Nephron (organoid): Measurements from ENCODE around the gene IGF1R.

Source experiments
- H3K27ac Mint-ChIP-seq, 3 experiments: 2 replicates each; pipeline ENCODE4 v1.8.0; 2020; ENCODE audit warnings: mixed read lengths in 3 of 3, mild to moderate bottlenecking in 2 of 3, moderate library complexity in 1 of 3
- H3K27me3 Mint-ChIP-seq: 2 replicates; pipeline ENCODE4 v1.8.0; 2021; ENCODE audit warnings: low read depth, mild to moderate bottlenecking, moderate library complexity, mixed read lengths
- H3K36me3 Mint-ChIP-seq: 2 replicates; pipeline ENCODE4 v1.8.0; 2020; ENCODE audit warnings: low read depth, mixed read lengths
- H3K4me1 Mint-ChIP-seq: 2 replicates; pipeline ENCODE4 v1.8.0; 2020; ENCODE audit warnings: mixed read lengths
- H3K4me3 Mint-ChIP-seq, 3 experiments: 2 replicates each; pipeline ENCODE4 v1.8.0; 2020; ENCODE audit warnings: mild to moderate bottlenecking in 3 of 3, mixed read lengths in 3 of 3, moderate library complexity in 2 of 3
- H3K9me3 Mint-ChIP-seq: 2 replicates; pipeline ENCODE4 v1.8.0; 2020; ENCODE audit warnings: mixed read lengths
- CTCF ChIP-seq, 3 experiments: fragments of 200-600 bp; sonication (generic); IDR thresholded peaks; one replicate each; pipeline ENCODE4 v1.5.0; 2021; ENCODE audit warnings: antibody characterized with exemption in 3 of 3; ENCODE audit not compliant: unreplicated experiment in 3 of 3

IGF1R gene

GRCh38 chr15:98823012-98823458 lies 174.7 kb downstream of the IGF1R start:
- Mint-ChIP-seq H3K4me1 (peaks cover 16% of the 10 kb centered on the region), H3K9me3 (peaks cover 12% of the 10 kb centered on the region), H3K4me3 (no peak overlapping the region), H3K27ac (peak overlapping the region in 2 of 3 experiments; percentile 13 to 76), H3K36me3 (peaks cover 41% of the 10 kb centered on the region), H3K27me3 (no peaks in the 10 kb centered on the region)
- no peak for TF ChIP-seq CTCF (IDR thresholded peaks at IDR 0.05; ENCODE audit: unreplicated experiment in 3 of 3)

- no peak for TF ChIP-seq CTCF (IDR thresholded peaks at IDR 0.05; ENCODE audit: unreplicated experiment in 3 of 3)
- peak overlapping the region in 2 of 3 experiments; percentile 13 to 76 for H3K27ac Mint-ChIP-seq
- peaks cover 42% of the 10 kb centered on the region for H3K36me3 Mint-ChIP-seq
These were observed 175.3 kb downstream of the IGF1R start for GRCh38 chr15:98823616-98824015.

DNA sequence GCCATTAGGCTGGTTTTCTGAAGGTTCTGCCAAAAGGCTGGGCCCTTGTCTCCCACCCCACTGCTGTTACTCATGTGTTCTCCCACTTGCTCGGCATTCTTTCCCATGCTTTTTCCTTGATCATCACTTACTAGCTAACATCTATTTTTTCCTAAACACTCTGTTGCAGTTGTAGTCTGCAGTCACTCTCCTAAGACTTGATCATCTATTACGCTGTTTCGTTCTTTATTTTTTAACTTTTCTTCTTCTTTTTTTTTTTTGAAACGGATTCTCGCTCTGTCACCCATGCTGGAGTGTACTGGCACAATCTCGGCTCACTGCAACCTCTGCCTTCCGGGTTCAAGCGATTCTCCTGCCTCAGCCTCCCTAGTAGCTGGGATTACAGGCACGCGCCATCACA lies 176.3 kb downstream of the IGF1R start:
- Mint-ChIP-seq H3K27me3 (no peaks in the 10 kb centered on the region), H3K9me3 (peaks cover 18% of the 10 kb centered on the region), H3K4me3 (no peak overlapping the region), H3K4me1 (peaks cover 16% of the 10 kb centered on the region), H3K27ac (peak overlapping the region in 1 of 3 experiments; percentile 13), H3K36me3 (peaks cover 44% of the 10 kb centered on the region)
- no peak for TF ChIP-seq CTCF (IDR thresholded peaks at IDR 0.05; ENCODE audit: unreplicated experiment in 3 of 3)

More at GRCh38 chr15:98823616-98824015, 175.3 kb downstream of the IGF1R start:
- Mint-ChIP-seq H3K27me3 (no peaks in the 10 kb centered on the region), H3K9me3 (peaks cover 13% of the 10 kb centered on the region), H3K4me3 (no peak overlapping the region), H3K4me1 (peaks cover 16% of the 10 kb centered on the region)

DNA sequence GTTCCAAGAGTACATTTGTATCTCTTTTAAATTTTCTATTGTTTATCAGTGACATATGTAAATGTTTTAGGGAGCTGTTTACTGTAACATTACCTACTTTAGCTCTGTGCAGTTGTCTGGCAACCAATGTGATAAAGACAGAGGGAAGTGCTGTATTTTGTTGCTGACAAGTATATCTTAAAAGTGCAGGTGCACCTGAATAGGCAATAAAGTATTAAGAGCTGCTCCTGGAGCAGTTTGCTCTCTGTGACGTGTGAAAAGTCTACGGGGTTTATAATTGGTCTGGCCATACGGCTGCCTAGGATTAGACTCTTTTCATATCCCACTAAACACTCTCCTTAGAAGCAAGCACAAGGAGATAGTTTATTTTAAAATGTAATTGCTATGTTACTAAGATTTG lies 178.3 kb downstream of the IGF1R start:
- peaks cover 38% of the 10 kb centered on the region for H3K9me3 Mint-ChIP-seq
- H3K4me1 Mint-ChIP-seq, result peaks cover 6% of the 10 kb centered on the region
- H3K27me3 Mint-ChIP-seq, result no peaks in the 10 kb centered on the region
- peak overlapping the region in 1 of 3 experiments; percentile 75 for H3K27ac Mint-ChIP-seq
- H3K36me3 Mint-ChIP-seq, result peaks cover 57% of the 10 kb centered on the region
- no peak overlapping the region for H3K4me3 Mint-ChIP-seq
- no peak for TF ChIP-seq CTCF (IDR thresholded peaks at IDR 0.05; ENCODE audit: unreplicated experiment in 3 of 3)

GRCh38 chr15:98827217-98827616 lies 178.9 kb downstream of the IGF1R start:
- Mint-ChIP-seq H3K4me3 (no peak overlapping the region), H3K4me1 (peaks cover 6% of the 10 kb centered on the region), H3K9me3 (peaks cover 44% of the 10 kb centered on the region), H3K27me3 (no peaks in the 10 kb centered on the region), H3K27ac (peak overlapping the region in 1 of 3 experiments; percentile 75), H3K36me3 (peaks cover 62% of the 10 kb centered on the region)
- no peak for TF ChIP-seq CTCF (IDR thresholded peaks at IDR 0.05; ENCODE audit: unreplicated experiment in 3 of 3)

DNA sequence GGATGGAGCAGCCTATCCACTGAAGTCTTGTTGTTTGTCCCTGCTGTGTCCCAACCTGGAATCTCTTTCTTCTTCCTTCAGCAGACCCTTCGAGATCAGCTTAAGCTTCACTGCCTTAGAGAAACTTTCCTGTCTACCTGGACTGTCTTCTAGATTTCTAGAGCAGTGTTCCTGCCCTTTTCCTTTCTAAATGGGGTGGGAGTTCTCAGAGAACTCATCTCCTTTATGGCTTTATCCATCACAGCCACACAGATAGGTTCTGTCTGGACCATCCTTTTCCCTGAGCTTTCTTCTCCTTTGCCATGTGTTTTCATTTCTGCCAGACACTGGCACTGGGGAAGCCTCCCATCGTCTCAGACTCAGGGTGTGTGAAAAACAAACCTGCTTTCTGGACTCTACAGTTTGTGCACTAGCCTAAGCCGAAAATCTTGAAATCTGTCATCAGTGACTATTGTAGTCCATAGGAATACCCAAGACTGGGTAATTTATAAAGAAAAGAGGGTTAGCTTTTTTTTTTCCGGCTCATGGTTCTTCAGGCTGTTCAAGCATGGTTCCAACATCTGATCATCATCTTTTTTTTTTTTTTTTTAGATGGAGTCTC lies 181.8 kb downstream of the IGF1R start:
- no peak for TF ChIP-seq CTCF (IDR thresholded peaks at IDR 0.05; ENCODE audit: unreplicated experiment in 3 of 3)
- H3K4me1 Mint-ChIP-seq, result peaks cover 10% of the 10 kb centered on the region
- H3K36me3 Mint-ChIP-seq, result peaks cover 74% of the 10 kb centered on the region
- no peaks in the 10 kb centered on the region for H3K27me3 Mint-ChIP-seq
- no peak overlapping the region for H3K27ac Mint-ChIP-seq
- peaks cover 57% of the 10 kb centered on the region for H3K9me3 Mint-ChIP-seq
- H3K4me3 Mint-ChIP-seq, result no peak overlapping the region
